Skin epidermis (tissue), 12 donors: ENCODE data around the gene RUNX2.
A peak's percentile ranks its signal among the peaks of the same experiment; 100 is the strongest.

Source experiments
- H3K27ac ChIP-seq, 21 experiments: fragments of 200-600 bp; sonication (generic) in 11 of 21; one replicate each; pipeline ENCODE4 v1.5.0; 2020; ENCODE audit warnings: mild to moderate bottlenecking in 3 of 21, inconsistent platforms in 2 of 21, moderate library complexity in 2 of 21
- H3K4me3 ChIP-seq, 7 experiments: fragments of 200-600 bp; sonication (generic) in 2 of 7; one replicate each; pipeline ENCODE4 v1.5.0; 2020; ENCODE audit warnings: inconsistent platforms in 2 of 7, mild to moderate bottlenecking in 2 of 7, moderate library complexity in 1 of 7

The RUNX2 gene

DNA sequence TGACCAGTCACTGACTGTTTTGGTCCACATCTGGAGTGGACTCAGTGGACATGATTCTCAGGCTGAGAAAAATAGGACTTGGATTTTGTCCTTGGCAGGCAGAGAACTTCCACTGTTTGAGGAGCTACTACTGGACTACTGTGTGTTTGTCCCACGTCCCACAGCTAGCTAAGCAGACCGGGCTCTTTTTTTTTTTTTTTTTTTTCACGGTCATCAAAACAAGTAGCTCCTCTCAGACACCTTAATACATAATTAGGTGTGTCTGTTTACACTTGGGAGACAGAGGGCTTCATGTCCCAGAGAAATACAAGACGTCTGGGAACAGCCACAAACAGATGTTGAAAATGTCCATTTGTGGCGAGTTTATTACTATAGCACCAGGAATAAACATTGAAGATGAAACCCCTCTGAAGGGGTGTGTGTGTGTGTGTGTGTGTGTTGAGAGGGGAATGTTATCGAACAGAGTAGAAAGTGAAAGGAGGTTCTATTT lies 204.6 kb downstream of the RUNX2 start:
- peak overlapping the region in 12 of 21 experiments; percentile 18 to 74 (median 48) for H3K27ac ChIP-seq
- peak overlapping the region in 1 of 7 experiments; percentile 25 for H3K4me3 ChIP-seq

DNA sequence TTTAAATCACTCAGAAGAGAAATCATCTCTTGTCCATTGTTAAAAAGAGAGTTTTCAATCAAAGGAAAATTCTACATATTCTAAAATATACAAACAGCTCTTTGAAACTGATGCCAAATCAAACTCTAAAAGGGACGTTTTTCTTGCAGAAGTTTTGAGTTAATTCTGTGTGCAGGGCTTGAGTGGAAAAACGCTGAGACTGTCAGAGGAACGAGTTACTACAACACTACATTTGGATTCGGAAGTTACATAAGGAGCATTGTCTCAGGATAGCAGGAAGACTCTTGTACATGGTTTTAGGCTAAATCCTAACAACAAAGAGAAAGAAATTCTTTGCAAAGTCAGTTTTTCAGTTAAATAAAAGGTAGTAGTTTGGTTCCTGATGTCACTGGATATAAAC lies 205.3 kb downstream of the RUNX2 start:
- H3K4me3 ChIP-seq: peak overlapping the region in 1 of 7 experiments; percentile 25

DNA sequence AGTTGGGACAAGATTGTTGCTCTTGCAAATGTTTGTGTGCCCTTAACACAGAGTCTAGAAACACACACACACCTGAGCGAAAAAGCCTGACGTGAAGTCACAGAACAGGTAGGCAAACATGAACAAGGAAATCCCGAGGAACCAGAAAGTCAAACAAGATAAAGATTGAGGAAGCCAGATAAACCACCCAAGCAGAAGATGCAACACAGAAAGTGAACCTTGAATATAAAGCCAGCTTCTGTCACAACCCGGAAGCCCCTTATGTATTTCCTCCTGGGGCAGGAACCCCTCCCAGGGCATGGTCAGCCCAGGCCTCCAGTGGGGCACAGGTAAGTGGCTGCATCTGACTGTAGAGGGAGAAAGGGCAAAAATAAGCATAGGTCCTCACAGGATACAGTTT lies 207.8 kb downstream of the RUNX2 start:
- Histone ChIP-seq H3K4me3 (no peak overlapping the region), H3K27ac (peak overlapping the region in 5 of 21 experiments; percentile 6 to 46 (median 18))

More for the DNA sequence above, 205.3 kb downstream of the RUNX2 start:
- peak overlapping the region in 12 of 21 experiments; percentile 18 to 74 (median 48) for H3K27ac ChIP-seq

DNA sequence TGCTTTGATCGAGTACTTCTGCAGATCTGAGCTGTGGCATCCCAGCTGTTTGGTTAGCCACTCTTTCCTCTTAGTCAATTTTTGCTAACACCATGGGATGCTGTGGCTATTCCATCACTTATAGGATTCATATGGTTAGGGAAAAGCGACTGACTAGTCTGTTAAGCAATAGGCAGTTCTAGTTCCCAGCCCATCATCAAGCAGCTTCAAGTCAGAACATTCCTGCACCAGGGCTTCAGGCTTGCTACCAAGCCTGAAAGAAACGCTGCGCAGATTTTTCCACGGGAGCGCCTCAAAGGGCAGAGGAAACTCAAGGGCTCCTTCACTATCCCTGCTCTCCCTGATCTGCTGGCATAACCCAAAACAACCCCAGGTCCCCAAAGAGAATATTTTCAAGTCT lies 209.4 kb downstream of the RUNX2 start:
- Histone ChIP-seq H3K4me3 (no peak overlapping the region), H3K27ac (peak overlapping the region in 6 of 21 experiments; percentile 24 to 73 (median 50))

DNA sequence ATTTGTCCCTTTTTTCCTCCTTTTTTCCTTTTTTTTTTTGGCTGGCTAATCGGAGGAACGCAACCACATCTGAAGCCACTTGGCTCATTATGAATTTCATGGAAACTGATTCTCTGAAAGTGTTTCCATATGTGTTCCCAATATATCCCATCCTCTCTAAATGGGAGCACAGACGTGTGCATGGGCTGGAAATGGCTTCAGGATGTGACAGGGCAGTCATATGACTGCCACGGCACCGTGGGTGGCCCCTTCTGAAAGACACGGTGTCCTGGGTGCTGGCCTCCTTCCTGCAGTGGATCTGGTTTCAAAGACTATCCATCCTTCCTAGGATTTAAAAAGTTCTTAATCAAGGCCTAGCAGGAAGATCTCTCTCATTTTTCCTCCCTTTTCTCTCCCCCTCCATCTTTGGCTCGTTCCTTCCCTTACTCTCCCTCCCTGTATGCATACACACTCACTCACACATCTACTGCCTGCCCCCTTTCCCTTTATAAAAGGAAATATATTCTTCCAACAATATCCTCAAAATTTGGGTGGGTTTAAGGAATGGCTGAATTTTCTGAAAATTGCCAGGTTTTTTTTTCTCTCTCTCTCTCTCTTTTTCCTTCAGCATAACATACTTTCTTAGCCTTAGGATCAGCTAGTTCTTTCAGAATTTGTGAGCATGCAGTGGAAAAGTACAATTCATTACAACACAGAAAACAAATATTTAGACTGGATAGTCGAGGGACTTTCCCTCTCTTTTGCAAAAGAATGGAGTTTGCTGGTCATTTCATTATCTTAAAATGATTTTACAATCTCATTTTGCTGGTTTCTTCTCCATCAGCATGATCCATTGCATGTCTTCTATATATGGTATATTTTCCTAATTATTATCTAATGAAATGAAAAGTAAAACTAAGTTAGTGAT lies 210.8 kb downstream of the RUNX2 start:
- Histone ChIP-seq H3K27ac (peak overlapping the region in 10 of 21 experiments; percentile 13 to 73 (median 38)), H3K4me3 (no peak overlapping the region)

DNA sequence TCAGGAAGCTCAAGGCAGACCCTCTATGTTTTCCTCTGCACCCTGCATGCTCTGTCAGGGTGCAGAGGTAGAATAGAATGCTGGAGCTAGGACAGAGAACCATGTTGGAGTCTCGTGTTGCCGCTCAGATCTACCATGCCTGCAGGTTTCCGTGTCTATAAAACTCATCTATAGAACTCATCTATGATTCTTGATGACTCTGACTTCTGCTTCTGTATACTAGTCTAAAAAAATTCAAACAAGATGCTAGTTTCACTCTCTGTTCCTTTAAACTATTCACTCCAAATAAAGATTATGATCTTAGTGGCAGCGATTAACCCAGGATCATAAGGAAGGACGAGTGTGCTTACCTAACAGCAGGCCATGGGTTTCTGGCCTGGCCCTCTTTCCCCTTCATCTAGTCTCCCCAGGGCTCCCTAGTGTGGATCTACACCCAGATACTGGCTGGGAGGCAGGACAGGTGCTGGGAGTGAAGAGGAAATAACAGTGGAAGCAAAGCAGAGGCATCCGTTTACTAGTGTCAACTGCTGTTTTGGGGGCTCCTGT lies 212.3 kb downstream of the RUNX2 start:
- peak overlapping the region in 3 of 21 experiments; percentile 9 to 39 (median 34) for H3K27ac ChIP-seq
- H3K4me3 ChIP-seq: no peak overlapping the region

DNA sequence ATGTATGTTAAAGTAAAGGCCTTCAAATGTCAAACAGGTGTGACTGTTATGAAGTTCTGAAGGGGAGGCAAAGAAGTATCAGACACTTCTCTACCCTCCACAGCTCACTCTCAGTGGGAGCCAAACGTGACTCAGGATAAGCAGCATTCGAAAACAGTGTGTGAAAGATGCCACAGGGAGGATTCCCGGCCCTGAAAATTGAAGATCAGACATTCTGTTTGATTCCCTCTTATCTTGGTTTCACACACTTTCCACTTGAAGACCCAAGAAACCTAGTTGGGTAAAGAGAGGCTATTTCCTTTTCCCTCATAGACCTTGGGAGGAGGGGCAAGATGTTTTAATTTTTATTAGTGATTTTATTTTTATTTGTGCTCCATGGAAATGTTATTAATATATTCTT lies 213.8 kb downstream of the RUNX2 start:
- Histone ChIP-seq H3K27ac (peak overlapping the region in 1 of 21 experiments; percentile 16), H3K4me3 (no peak overlapping the region)

DNA sequence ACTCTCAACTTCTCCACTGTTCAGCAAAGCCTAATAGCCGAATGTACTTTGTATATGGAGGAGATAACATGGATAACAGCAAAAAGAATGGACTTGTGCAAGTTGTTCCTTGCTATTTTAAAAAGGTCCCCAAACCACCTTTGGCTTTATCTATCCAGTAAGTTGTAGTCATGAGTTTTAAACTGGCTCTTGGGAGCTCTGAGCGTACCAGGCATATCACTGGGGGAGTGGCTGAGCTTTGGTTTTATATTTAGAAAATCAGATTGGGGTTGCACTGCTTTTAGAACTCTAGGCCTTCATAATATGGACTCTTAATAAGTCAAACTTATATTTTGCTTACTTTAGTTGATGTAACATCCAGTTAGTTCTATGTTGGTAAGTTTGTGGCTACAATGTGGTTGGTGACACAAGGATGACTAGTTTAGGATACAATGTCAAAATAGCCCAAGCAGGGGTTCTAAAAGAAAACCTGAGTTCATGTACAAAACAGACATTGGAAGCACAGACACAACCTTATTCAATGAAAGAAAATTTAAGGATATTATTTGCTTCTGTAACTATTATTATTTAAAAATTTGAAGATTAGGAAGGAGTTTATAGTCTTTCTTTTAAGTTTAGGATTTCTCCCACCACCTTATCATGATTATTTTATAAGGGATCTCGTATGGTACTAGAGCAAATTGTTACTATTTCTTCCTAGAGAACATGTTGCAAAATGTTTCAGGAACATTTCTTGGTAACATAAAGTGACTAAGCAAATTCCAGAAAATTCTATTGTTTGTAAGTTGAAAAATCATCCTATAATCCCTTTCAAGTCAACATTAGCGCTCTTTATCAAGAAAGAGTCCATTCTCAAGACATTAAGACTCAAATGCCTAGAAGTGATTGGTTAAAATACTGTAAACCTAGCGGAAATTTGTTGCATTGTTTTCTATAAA lies 215.4 kb downstream of the RUNX2 start:
- Histone ChIP-seq H3K27ac (peak overlapping the region in 2 of 21 experiments; percentile 18 to 45), H3K4me3 (no peak overlapping the region)

DNA sequence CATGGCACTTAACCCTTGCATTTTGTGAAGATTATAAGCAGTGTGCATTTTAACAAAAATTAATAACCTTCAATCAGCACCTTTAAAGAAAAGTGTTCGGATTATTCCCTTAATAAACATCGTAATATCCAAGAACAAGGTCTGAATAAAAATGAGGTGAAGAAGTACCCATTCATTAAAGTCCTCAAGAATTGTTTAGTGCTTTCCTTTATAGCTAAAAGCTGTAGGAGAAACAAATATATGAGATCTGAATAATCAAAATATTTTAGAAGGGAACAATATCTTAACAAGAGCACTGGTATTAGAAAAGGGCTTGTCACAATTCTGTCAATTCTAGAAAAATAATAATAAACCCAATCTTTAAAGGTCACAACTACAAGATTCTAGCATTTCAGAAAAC lies 217.3 kb downstream of the RUNX2 start:
- Histone ChIP-seq H3K4me3 (no peak overlapping the region), H3K27ac (no peak overlapping the region)

DNA sequence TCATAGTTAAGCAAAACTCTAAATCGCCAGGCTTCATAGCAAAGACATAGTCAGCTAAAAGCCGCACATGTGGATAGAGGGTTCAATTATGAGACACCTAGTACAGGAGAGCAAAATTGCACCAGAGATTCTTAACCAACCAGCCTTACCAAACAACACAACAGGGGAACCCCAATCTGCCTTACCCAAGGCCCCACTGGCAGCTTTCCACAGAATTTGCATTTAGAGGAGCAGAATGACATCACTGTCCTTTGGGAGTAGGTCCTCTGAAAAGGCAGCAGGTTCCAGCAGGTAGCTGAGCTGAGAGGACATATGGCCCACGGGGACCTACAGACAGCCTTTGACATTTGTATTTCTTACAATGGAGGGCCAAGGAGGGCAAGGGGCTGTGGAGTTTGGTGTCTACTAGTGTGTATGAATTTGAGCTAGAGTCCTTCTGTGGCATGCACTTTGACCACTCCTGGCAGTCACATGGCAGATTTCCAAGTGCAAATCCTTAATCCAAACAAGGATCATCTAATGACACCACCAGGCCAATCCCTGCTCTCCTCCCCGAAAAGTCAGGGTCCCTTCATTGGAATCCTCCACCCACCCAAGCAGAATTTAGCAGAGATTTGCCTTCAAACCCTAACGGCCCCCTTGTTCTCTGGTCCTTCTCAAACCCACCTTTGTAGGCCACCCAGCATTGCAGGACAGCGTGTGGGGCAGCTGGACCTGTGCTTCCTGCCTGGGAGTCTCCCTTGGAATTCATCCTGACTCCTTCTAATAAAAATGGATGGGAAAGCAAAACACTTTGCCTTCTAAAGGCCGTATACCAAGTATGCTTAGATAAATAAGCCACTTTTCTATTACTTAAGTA lies 220.8 kb downstream of the RUNX2 start:
- peak overlapping the region in 1 of 21 experiments; percentile 12 for H3K27ac ChIP-seq
- H3K4me3 ChIP-seq: no peak overlapping the region

DNA sequence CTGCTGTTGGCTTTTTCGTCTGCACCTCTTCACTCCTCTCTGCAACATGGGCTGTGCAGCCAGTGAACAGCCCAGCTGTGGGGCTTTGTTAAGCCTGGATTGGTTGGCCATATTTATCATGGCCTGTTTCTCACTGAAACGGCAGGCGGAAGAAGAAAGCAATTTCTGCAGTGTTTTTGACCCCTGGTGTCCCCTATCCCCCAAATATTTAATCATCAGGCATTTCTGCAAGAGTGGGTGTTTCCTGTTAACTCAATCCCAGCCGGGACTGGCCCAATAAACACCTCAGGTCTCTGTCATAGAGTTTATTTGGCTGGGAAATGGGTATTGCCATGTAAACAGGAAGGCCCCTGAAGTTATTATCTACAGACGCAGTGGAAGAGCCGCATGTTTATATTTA lies 224.4 kb downstream of the RUNX2 start:
- H3K27ac ChIP-seq: no peak overlapping the region
- H3K4me3 ChIP-seq: no peak overlapping the region

DNA sequence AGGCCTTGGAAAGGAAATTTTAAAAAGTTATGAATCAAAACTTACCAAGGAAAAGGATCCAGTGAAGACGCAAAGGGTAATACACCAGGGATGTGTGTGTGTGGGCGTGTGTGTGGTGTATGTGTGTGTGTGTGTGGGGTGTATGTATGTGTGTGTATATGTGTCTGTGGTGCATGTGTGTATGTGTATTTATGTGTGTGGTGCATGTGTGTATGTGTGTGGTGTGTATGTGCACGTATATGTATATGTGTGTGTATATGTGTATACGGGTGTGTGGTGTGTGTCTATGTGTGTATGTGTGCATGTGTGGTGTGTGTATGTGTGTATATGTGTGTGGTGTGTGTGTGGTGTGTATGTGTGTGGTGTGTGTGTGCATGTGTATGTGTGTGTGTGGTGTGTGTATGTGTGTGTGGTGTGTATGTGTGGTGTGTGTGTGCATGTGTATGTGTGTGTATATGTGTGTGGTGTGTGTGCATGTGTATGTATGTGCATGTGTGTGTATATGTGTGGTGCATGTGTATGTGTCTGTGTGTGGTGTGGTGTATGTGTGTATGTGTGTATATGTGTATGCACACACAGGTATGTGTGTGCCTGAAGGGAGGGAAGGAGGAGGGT lies 225.7 kb downstream of the RUNX2 start:
- no peak overlapping the region for H3K4me3 ChIP-seq

DNA sequence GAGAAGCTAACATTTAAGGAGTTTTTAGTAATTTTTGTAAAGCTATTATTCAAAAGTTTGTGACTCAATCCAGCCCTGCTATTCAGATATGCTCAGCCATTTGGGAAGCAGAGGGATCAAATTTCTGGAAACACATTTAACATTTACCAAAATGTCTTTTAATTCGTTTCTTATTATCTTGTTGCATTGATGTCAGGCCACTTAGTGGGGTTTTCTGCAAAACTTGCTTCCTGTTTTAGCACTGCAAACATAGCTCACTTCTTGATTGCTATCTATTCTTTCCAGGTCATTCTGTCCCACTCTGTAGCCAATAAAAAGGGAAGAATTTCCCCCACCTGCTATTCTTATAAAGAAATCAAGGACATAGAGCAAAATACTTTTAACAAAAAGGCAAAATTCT lies 226.5 kb downstream of the RUNX2 start:
- Histone ChIP-seq H3K4me3 (no peak overlapping the region), H3K27ac (peak overlapping the region in 4 of 21 experiments; percentile 33 to 83 (median 70))

More for the DNA sequence above, 225.7 kb downstream of the RUNX2 start:
- peak overlapping the region in 2 of 21 experiments; percentile 59 to 72 for H3K27ac ChIP-seq

DNA sequence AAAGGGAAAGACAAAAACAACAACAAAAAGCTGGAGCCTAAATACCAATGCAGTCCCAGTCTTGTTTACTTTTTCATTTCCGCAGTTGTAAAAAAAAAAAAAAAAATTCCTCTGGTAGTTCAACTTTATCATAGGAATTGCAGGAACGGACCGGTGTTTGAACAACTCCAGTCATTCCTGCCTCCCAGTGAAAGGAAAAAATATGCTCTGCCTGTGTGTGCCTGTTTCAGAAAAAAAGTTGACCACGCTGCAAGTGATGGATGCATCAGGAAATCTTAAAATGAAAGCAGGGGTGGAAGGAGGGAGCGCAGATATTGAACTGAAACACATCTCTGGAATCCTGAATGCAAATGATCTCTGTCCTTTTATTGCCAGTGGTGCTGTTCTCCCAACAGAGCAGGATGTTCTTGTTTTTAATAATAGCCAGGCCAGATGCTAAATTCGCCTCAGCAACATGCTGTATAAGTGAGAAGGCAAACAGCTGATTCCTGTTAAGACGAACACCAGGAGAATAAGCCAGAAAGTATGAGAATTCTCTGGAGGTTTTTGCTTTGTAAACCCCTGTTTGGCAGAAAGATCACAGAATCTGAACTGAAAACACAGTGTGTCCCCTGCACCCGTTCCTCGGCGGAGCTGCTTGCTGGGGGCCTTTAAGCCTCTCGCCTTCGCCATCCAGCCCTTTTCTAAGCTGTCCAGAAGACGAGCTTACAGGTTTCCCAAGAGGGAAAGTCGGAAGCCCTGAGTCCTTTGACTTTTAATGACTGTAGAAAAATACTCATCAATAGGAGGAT lies 228.0 kb downstream of the RUNX2 start:
- H3K27ac ChIP-seq: peak overlapping the region in 12 of 21 experiments; percentile 13 to 83 (median 32)
- H3K4me3 ChIP-seq: peak overlapping the region in 1 of 7 experiments; percentile 4

DNA sequence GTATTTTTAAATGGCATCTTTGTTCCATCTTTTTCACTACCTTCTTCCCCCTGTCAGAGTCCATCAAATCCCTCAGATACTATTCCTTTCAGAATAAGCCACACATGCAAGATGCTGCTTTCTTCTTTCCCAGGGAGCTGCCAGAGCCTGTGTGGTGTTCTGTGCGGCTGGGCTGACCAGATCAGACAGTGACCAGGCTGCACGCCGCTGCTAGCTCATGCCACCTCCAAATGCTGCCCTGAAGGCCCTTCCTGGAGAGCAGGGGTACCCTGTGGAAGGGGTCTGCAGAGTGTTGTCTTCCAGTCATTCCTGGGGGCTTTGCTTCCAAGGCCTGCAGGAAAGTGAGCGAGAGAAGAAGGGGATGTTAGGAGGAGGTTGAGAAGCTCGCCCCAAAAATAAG lies 228.7 kb downstream of the RUNX2 start:
- H3K4me3 ChIP-seq: no peak overlapping the region
- H3K27ac ChIP-seq: peak overlapping the region in 9 of 21 experiments; percentile 13 to 83 (median 59)

DNA sequence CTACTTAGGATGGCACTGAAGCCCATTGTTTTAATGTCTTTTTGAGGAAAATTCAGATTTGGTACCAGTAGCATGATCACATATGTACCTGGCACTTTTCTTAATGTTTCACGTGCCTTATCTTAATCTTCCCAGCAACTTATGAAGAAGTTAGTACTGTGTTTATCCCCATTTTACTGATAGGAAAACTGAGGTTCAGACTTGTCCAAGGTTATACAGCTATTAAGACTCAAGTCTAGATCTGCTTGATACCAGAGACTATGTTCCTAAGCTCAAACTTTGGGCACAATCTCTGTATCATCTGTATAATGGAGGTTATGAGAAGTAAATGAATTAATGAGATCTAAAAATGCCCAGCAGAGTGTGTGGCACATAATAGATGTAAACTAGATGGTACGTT lies 229.3 kb downstream of the RUNX2 start:
- H3K27ac ChIP-seq: peak overlapping the region in 7 of 21 experiments; percentile 26 to 83 (median 62)
- H3K4me3 ChIP-seq: no peak overlapping the region

DNA sequence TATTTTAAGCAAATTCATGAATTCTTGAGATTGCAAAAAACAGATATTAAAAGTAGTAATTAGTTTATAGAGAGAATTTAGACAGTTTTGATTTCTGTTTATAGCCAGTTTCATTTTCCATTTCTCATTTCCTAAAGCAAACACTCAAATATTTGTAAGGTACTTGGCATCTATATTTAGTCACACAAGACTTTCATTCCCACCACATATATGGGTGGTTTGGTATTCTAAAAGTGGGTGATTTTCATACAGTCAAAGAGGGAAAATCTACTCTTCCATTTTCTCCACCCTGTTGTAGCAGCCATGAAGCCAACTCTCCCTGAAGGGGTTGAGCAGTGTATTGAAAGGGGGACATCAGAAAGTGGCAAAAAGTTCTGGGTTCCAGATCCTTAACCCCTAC lies 230.7 kb downstream of the RUNX2 start:
- no peak overlapping the region for H3K27ac ChIP-seq

More for the DNA sequence above, 230.7 kb downstream of the RUNX2 start:
- no peak overlapping the region for H3K4me3 ChIP-seq
